Lower leg skin (tissue), 4 donors: ENCODE measurements around the gene SEC16A. TPM values are rescaled to one million over a fixed set of nuclear protein-coding genes. Genes with fewer than 3 reads are reported as not detected.

ENCODE experiments used
- DNase-seq, 2 donors: peaks; one replicate each; pipeline ENCODE4 v3.0.0-alpha.2; 2019; ENCODE audit warnings: low spot score in 2 of 2
- H3K4me3 ChIP-seq: fragments of 200-600 bp; sonication (generic); 2 replicates; pipeline ENCODE4 v1.5.1; 2017; ENCODE audit warnings: mild to moderate bottlenecking, low read depth; ENCODE audit not compliant: poor library complexity, severe bottlenecking
- CTCF ChIP-seq, 3 donors: fragments of 450-650 bp; IDR thresholded peaks; one replicate each; pipeline ENCODE4 v1.5.1; 2016; ENCODE audit warnings: antibody characterized with exemption in 3 of 3, mild to moderate bottlenecking in 3 of 3, moderate library complexity in 2 of 3
- POLR2A ChIP-seq, 2 donors: fragments of 450-650 bp; IDR thresholded peaks; one replicate each; pipeline ENCODE4 v1.6.1; 2016 to 2017; ENCODE audit warnings: antibody characterized with exemption in 2 of 2, mild to moderate bottlenecking in 1 of 2, moderate library complexity in 1 of 2
- WGBS, 2 donors: methylation state at CpG; one replicate each; pipeline ENCODE4 v1.1.5; 2018; 5-methylcytosine and 5-hydroxymethylcytosine counted together
- intact Hi-C: fragments of 100-400 bp; cut with DNase I; formaldehyde crosslinking; loops from one replicate; pipeline ENCODE4 v1.15.0; 2023; ENCODE audit warnings: low total_unique reads
- total RNA-seq, 4 donors: library from RNA; depleted of rRNA; stranded (reverse); fragments of >200 nt; gene quantifications; one replicate each; pipeline ENCODE4 v1.1.0, GENCODE V29; 2016

SEC16A gene
- total RNA-seq, 4 donors from 2014 or later = 58.4 to 77.8 (median 58.5) TPM

GRCh38 chr9:136473354-136473721 lies 9.5 kb downstream of the SEC16A start:
- no peak for TF ChIP-seq CTCF (IDR thresholded peaks at IDR 0.05)
- TF ChIP-seq POLR2A (IDR thresholded peaks at IDR 0.05) = no peak
- no peak overlapping the region for H3K4me3 ChIP-seq
- intact Hi-C loops = no loop called here
- DNase-seq = no peak
- 92 to 93% methylated on average over 14 of the region's 14 CpGs for WGBS, 2 donors

DNA sequence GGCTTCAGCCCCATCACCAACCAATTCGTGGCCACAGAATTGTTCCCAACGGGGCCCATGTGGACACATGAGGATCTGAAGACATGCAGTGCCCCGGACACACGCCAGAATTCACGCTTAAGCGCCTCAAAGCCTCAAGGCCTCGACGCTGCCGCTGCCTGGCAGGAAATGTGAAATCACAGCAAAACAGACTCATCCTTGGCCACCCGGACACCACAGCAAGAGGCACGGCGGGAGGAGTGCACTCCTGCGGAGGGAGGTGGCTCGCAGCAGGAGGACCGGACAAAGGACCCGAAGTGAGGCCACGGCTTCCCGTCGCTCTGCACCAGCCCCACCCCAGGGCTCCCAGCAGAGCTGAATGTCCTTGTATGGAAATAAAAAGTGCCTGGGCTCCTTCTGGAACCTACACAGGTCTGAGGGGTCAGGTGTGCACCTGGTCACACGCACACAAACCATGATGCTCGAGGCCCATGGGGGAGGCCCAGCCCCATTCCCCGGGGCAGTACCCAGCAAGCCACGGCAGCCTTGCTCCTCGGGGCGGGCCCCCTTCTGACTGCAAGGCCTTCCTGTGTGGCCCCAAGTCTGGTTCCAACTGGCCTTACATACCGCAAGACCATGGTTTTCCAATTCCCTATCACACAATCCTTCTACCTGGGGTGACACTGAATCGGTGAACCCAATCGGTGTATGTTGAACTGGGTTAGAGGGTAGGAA lies 10.0 kb downstream of the SEC16A start:
- no peak for DNase-seq
- intact Hi-C loops = no loop called here
- TF ChIP-seq CTCF (IDR thresholded peaks at IDR 0.05) = no peak
- TF ChIP-seq POLR2A (IDR thresholded peaks at IDR 0.05) = no peak
- WGBS, 2 donors = 90 to 91% methylated on average over 27 to 28 of the region's 28 CpGs
- H3K4me3 ChIP-seq = no peak overlapping the region

- intact Hi-C loops = no loop called here
- no peak for TF ChIP-seq CTCF (IDR thresholded peaks at IDR 0.05)
- no peak for TF ChIP-seq POLR2A (IDR thresholded peaks at IDR 0.05)
- H3K4me3 ChIP-seq = no peak overlapping the region
- DNase-seq = no peak
- 86 to 87% methylated on average over 18 to 19 of the region's 19 CpGs for WGBS, 2 donors
These were observed 10.9 kb downstream of the SEC16A start for GRCh38 chr9:136471802-136472487.

DNA sequence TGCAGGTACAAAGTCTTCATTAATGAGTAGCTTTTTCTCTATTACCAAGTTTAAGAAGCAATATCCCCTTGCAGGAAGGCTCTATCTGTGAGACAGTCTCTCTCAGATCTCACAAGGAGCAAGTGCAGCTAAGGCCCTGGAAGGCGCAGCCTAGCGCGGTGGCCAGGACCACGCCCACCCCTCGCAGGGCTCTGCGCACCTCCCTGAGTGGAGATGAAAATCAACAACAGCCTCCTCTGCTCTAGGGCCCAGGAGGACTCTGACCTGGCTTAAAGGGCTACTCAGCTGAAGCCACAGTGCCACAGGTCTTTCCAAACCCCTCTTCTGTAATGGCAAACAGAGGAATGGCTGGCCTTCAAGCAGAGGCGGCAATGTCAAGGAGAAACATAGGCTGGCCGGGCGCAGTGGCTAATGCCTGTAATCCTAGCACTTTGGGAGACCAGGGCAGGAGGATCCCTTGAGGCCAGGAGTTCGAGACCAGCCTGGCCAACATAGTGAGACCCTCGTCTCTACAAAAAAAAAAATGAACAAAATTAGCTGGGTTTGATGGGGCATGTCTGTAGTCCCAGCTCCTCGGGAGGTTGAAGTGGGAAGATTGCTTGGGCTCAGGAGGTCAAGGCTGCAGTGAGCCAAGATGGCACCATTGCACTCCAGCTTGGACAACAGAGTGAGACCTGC lies 11.9 kb downstream of the SEC16A start:
- WGBS, 2 donors = 88 to 90% methylated on average over 12 of the region's 12 CpGs
- TF ChIP-seq POLR2A (IDR thresholded peaks at IDR 0.05) (no peak), CTCF (IDR thresholded peaks at IDR 0.05) (no peak)
- intact Hi-C loops = no loop called here
- H3K4me3 ChIP-seq = no peak overlapping the region
- no peak for DNase-seq

GRCh38 chr9:136470356-136470755 lies 12.5 kb downstream of the SEC16A start:
- WGBS, 2 donors = 92 to 94% methylated on average over 11 of the region's 11 CpGs
- TF ChIP-seq CTCF (IDR thresholded peaks at IDR 0.05) (no peak), POLR2A (IDR thresholded peaks at IDR 0.05) (no peak)
- no peak overlapping the region for H3K4me3 ChIP-seq
- no peak for DNase-seq
- intact Hi-C loops = no loop called here
